Stimulated activated memory B cell treated with anti-CD40 and anti-IgM and Interleukin-4, amounts not matched to agents 10 μg/mL and 1 μg/mL and 100 μg/mL, for 72 hours (primary cell): ENCODE measurements around the gene CA10.

Experiments
- ATAC-seq: fragments of 150-1000 bp; cut with Tn5 transposase; 2 replicates; pipeline ENCODE4 v1.10.0; 2021
- H3K27ac Mint-ChIP-seq: one replicate; pipeline ENCODE4 v1.8.0; 2022; ENCODE audit warnings: mild to moderate bottlenecking, mixed read lengths
- H3K27me3 Mint-ChIP-seq: one replicate; pipeline ENCODE4 v1.8.0; 2022; ENCODE audit warnings: mixed read lengths
- H3K36me3 Mint-ChIP-seq: one replicate; pipeline ENCODE4 v1.8.0; 2022; ENCODE audit warnings: mixed read lengths
- H3K4me1 Mint-ChIP-seq: one replicate; pipeline ENCODE4 v1.8.0; 2022; ENCODE audit warnings: mixed read lengths
- H3K4me3 Mint-ChIP-seq: one replicate; pipeline ENCODE4 v1.8.0; 2022; ENCODE audit warnings: mild to moderate bottlenecking, moderate library complexity, mixed read lengths
- H3K9me3 Mint-ChIP-seq: one replicate; pipeline ENCODE4 v1.8.0; 2022; ENCODE audit warnings: mixed read lengths

CA10 gene

GRCh38 chr17:51642029-51642428, 516.5 kb downstream of the CA10 start:
- Mint-ChIP-seq H3K4me1 (no peaks in the 10 kb centered on the region), H3K27me3 (peaks cover 16% of the 10 kb centered on the region), H3K4me3 (no peak overlapping the region), H3K36me3 (no peaks in the 10 kb centered on the region), H3K27ac (no peak overlapping the region), H3K9me3 (no peaks in the 10 kb centered on the region)
- no peak for ATAC-seq

- H3K27ac Mint-ChIP-seq = no peak overlapping the region
- H3K4me1 Mint-ChIP-seq = no peaks in the 10 kb centered on the region
- ATAC-seq = no peak
- H3K27me3 Mint-ChIP-seq = peaks cover 12% of the 10 kb centered on the region
- H3K36me3 Mint-ChIP-seq = no peaks in the 10 kb centered on the region
- no peaks in the 10 kb centered on the region for H3K9me3 Mint-ChIP-seq
- H3K4me3 Mint-ChIP-seq = no peak overlapping the region
Observed at GRCh38 chr17:51640108-51640622, 518.3 kb downstream of the CA10 start.

- Mint-ChIP-seq H3K4me3 (no peak overlapping the region), H3K27ac (no peak overlapping the region), H3K36me3 (no peaks in the 10 kb centered on the region), H3K27me3 (peaks cover 3% of the 10 kb centered on the region), H3K9me3 (no peaks in the 10 kb centered on the region), H3K4me1 (no peaks in the 10 kb centered on the region)
- ATAC-seq = no peak
Observed at GRCh38 chr17:51638971-51639370, 519.5 kb downstream of the CA10 start.

- Mint-ChIP-seq H3K9me3 (peaks cover 1% of the 10 kb centered on the region), H3K4me1 (no peaks in the 10 kb centered on the region), H3K36me3 (no peaks in the 10 kb centered on the region), H3K4me3 (no peak overlapping the region), H3K27me3 (no peaks in the 10 kb centered on the region), H3K27ac (no peak overlapping the region)
- ATAC-seq = no peak
Observed at GRCh38 chr17:51636291-51636690, 522.2 kb downstream of the CA10 start.

GRCh38 chr17:51630101-51630671, 528.3 kb downstream of the CA10 start:
- Mint-ChIP-seq H3K27me3 (no peaks in the 10 kb centered on the region), H3K9me3 (peaks cover 3% of the 10 kb centered on the region), H3K4me1 (no peaks in the 10 kb centered on the region), H3K4me3 (no peak overlapping the region), H3K27ac (no peak overlapping the region), H3K36me3 (no peaks in the 10 kb centered on the region)
- ATAC-seq = no peak

GRCh38 chr17:51629232-51629631, 529.3 kb downstream of the CA10 start:
- Mint-ChIP-seq H3K27me3 (no peaks in the 10 kb centered on the region), H3K4me1 (no peaks in the 10 kb centered on the region), H3K4me3 (no peak overlapping the region), H3K27ac (no peak overlapping the region), H3K9me3 (peaks cover 3% of the 10 kb centered on the region), H3K36me3 (no peaks in the 10 kb centered on the region)
- ATAC-seq = no peak

GRCh38 chr17:51627779-51628178, 530.7 kb downstream of the CA10 start:
- Mint-ChIP-seq H3K4me3 (no peak overlapping the region), H3K9me3 (peaks cover 6% of the 10 kb centered on the region), H3K27ac (no peak overlapping the region)

GRCh38 chr17:51618476-51618875, 540.0 kb downstream of the CA10 start:
- no peak overlapping the region for H3K27ac Mint-ChIP-seq
- no peak for ATAC-seq
- peaks cover 37% of the 10 kb centered on the region for H3K27me3 Mint-ChIP-seq
- no peaks in the 10 kb centered on the region for H3K4me1 Mint-ChIP-seq
- H3K36me3 Mint-ChIP-seq = no peaks in the 10 kb centered on the region
- H3K4me3 Mint-ChIP-seq = no peak overlapping the region
- H3K9me3 Mint-ChIP-seq = peaks cover 3% of the 10 kb centered on the region

More at GRCh38 chr17:51627779-51628178, 530.7 kb downstream of the CA10 start:
- ATAC-seq = no peak
- no peaks in the 10 kb centered on the region for H3K4me1 Mint-ChIP-seq
- H3K36me3 Mint-ChIP-seq = no peaks in the 10 kb centered on the region
- H3K27me3 Mint-ChIP-seq = peaks cover 8% of the 10 kb centered on the region

- Mint-ChIP-seq H3K27ac (no peak overlapping the region), H3K36me3 (no peaks in the 10 kb centered on the region), H3K4me1 (no peaks in the 10 kb centered on the region), H3K4me3 (no peak overlapping the region), H3K9me3 (no peaks in the 10 kb centered on the region), H3K27me3 (peaks cover 32% of the 10 kb centered on the region)
- ATAC-seq = no peak
Observed at GRCh38 chr17:51617986-51618385, 540.5 kb downstream of the CA10 start.

GRCh38 chr17:51613255-51613654, 545.3 kb downstream of the CA10 start:
- no peaks in the 10 kb centered on the region for H3K9me3 Mint-ChIP-seq
- peaks cover 15% of the 10 kb centered on the region for H3K27me3 Mint-ChIP-seq
- no peaks in the 10 kb centered on the region for H3K36me3 Mint-ChIP-seq
- H3K4me1 Mint-ChIP-seq = no peaks in the 10 kb centered on the region
- ATAC-seq = no peak
- no peak overlapping the region for H3K27ac Mint-ChIP-seq
- H3K4me3 Mint-ChIP-seq = no peak overlapping the region

GRCh38 chr17:51612692-51613091, 545.8 kb downstream of the CA10 start:
- Mint-ChIP-seq H3K27me3 (peaks cover 9% of the 10 kb centered on the region), H3K4me1 (no peaks in the 10 kb centered on the region), H3K27ac (no peak overlapping the region), H3K9me3 (no peaks in the 10 kb centered on the region), H3K4me3 (no peak overlapping the region), H3K36me3 (no peaks in the 10 kb centered on the region)
- ATAC-seq = no peak

- Mint-ChIP-seq H3K4me3 (no peak overlapping the region), H3K9me3 (no peaks in the 10 kb centered on the region), H3K4me1 (no peaks in the 10 kb centered on the region), H3K27ac (no peak overlapping the region), H3K27me3 (no peaks in the 10 kb centered on the region), H3K36me3 (no peaks in the 10 kb centered on the region)
- ATAC-seq = no peak
Observed at GRCh38 chr17:51611585-51611984, 546.9 kb downstream of the CA10 start.

GRCh38 chr17:51610834-51611233, 547.7 kb downstream of the CA10 start:
- Mint-ChIP-seq H3K27me3 (no peaks in the 10 kb centered on the region), H3K36me3 (no peaks in the 10 kb centered on the region), H3K4me1 (no peaks in the 10 kb centered on the region), H3K4me3 (no peak overlapping the region), H3K27ac (no peak overlapping the region), H3K9me3 (no peaks in the 10 kb centered on the region)
- no peak for ATAC-seq

GRCh38 chr17:51610155-51610554, 548.4 kb downstream of the CA10 start:
- Mint-ChIP-seq H3K27me3 (no peaks in the 10 kb centered on the region), H3K4me3 (no peak overlapping the region), H3K4me1 (no peaks in the 10 kb centered on the region), H3K36me3 (no peaks in the 10 kb centered on the region), H3K27ac (no peak overlapping the region), H3K9me3 (no peaks in the 10 kb centered on the region)
- no peak for ATAC-seq

GRCh38 chr17:51608251-51608933, 550.1 kb downstream of the CA10 start:
- H3K27me3 Mint-ChIP-seq = no peaks in the 10 kb centered on the region
- no peaks in the 10 kb centered on the region for H3K4me1 Mint-ChIP-seq
- H3K27ac Mint-ChIP-seq = no peak overlapping the region
- ATAC-seq = no peak
- no peak overlapping the region for H3K4me3 Mint-ChIP-seq
- no peaks in the 10 kb centered on the region for H3K9me3 Mint-ChIP-seq
- H3K36me3 Mint-ChIP-seq = no peaks in the 10 kb centered on the region

- H3K27ac Mint-ChIP-seq = no peak overlapping the region
- no peak overlapping the region for H3K4me3 Mint-ChIP-seq
Observed at GRCh38 chr17:51607512-51607911, 551.0 kb downstream of the CA10 start.

More at GRCh38 chr17:51607512-51607911, 551.0 kb downstream of the CA10 start:
- ATAC-seq = no peak
- no peaks in the 10 kb centered on the region for H3K4me1 Mint-ChIP-seq
- H3K36me3 Mint-ChIP-seq = no peaks in the 10 kb centered on the region
- no peaks in the 10 kb centered on the region for H3K9me3 Mint-ChIP-seq
- no peaks in the 10 kb centered on the region for H3K27me3 Mint-ChIP-seq
